ENCODE data around the gene KCNJ9.
"Not testable (repeated sequence)": the region's sequence is repeated elsewhere in the genome, so short reads cannot be mapped to it uniquely, and the experiment has no call there.

KCNJ9 gene

DNA sequence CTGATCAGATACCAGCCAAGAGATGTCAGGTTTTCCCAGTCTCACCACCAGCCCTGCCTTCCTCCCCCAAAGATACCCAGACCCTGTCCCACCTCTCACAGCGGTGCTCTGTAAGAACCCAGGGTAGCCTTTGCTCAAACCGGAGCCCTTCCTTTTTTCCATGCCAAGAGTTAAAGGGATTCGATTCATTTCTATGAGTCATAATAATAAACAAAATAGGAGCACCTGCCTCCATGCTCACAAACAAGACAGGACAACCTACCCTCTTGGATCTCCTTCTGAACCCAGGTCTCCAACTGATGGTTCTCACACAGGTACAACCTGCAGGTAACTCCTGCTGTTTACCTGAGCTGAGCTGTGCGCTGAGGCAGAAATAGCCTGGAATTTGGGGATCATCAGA lies 28.3 kb downstream of the KCNJ9 start:
- no peaks in the 10 kb centered on the region for H3K4me1 ChIP-seq (ENCODE audit: low read length)
- H3F3A ChIP-seq (ENCODE audit: insufficient read depth, low read length): no peaks in the 10 kb centered on the region
- no peaks in the 10 kb centered on the region for H3K27me3 ChIP-seq (replicated peaks; ENCODE audit: insufficient read depth, low read length)
- no peaks in the 10 kb centered on the region for H3K9me2 ChIP-seq (replicated peaks; ENCODE audit: insufficient read depth, low read length)
- H2AFZ ChIP-seq (ENCODE audit: low read length): peak overlapping the region; percentile 41; the same call in 1 of the 2 replicates
- H3K4me2 ChIP-seq (ENCODE audit: low read depth, low read length): no peak overlapping the region
- TF ChIP-seq EZH2phosphoT487 (IDR thresholded peaks at IDR 0.05; ENCODE audit: low read length) (no peak), EZH2 (optimal IDR thresholded peaks at IDR 0.05; ENCODE audit: low read depth, low read length) (no peak)
- TF ChIP-seq, protein P1, sequence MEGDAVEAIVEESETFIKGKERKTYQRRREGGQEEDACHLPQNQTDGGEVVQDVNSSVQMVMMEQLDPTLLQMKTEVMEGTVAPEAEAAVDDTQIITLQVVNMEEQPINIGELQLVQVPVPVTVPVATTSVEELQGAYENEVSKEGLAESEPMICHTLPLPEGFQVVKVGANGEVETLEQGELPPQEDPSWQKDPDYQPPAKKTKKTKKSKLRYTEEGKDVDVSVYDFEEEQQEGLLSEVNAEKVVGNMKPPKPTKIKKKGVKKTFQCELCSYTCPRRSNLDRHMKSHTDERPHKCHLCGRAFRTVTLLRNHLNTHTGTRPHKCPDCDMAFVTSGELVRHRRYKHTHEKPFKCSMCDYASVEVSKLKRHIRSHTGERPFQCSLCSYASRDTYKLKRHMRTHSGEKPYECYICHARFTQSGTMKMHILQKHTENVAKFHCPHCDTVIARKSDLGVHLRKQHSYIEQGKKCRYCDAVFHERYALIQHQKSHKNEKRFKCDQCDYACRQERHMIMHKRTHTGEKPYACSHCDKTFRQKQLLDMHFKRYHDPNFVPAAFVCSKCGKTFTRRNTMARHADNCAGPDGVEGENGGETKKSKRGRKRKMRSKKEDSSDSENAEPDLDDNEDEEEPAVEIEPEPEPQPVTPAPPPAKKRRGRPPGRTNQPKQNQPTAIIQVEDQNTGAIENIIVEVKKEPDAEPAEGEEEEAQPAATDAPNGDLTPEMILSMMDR (IDR thresholded peaks at IDR 0.05; ENCODE audit: low read length): no peak
- H3K9me3 ChIP-seq (replicated peaks; ENCODE audit: insufficient read depth, low read length): no peaks in the 10 kb centered on the region
- no peak overlapping the region for H3K4me3 ChIP-seq (ENCODE audit: low read length)
- no peak overlapping the region for H3K27ac ChIP-seq (ENCODE audit: low read length)
- no peaks in the 10 kb centered on the region for H4K20me1 ChIP-seq (ENCODE audit: insufficient read depth, low read length)
- no peak overlapping the region for H3K9ac ChIP-seq (ENCODE audit: low read length)
- no peak for DNase-seq
- H3K79me2 ChIP-seq (ENCODE audit: low read length): no peaks in the 10 kb centered on the region
- H3K36me3 ChIP-seq (replicated peaks; ENCODE audit: insufficient read depth, low read length): no peaks in the 10 kb centered on the region

DNA sequence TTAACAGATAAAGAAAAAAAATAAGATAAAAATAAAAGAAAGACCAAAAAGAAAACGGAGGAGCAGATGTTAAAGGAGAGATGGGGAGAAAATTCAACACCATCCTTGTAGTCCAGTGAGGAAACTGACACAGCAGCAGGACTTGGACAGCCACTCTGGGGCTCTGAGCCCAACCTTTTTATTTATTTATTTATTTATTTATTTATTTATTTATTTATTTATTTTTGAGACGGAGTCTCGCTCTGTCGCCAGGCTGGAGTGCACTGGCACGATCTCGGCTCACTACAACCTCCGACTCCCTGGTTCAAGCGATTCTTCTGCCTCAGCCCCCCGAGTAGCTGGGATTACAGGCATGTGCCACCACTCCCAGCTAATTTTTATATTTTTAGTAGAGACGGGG lies 30.1 kb downstream of the KCNJ9 start:
- H3K27me3 ChIP-seq (replicated peaks; ENCODE audit: insufficient read depth, low read length); H3K36me3 ChIP-seq (replicated peaks; ENCODE audit: insufficient read depth, low read length); H3F3A ChIP-seq (ENCODE audit: insufficient read depth, low read length); H2AFZ ChIP-seq (ENCODE audit: low read length); H3K79me2 ChIP-seq (ENCODE audit: low read length); H4K20me1 ChIP-seq (ENCODE audit: insufficient read depth, low read length); DNase-seq; H3K4me1 ChIP-seq (ENCODE audit: low read length); H3K27ac ChIP-seq (ENCODE audit: low read length); H3K4me3 ChIP-seq (ENCODE audit: low read length); H3K9me2 ChIP-seq (replicated peaks; ENCODE audit: insufficient read depth, low read length); H3K4me2 ChIP-seq (ENCODE audit: low read depth, low read length); H3K9me3 ChIP-seq (replicated peaks; ENCODE audit: insufficient read depth, low read length); H3K9ac ChIP-seq (ENCODE audit: low read length): not testable (repeated sequence)

DNA sequence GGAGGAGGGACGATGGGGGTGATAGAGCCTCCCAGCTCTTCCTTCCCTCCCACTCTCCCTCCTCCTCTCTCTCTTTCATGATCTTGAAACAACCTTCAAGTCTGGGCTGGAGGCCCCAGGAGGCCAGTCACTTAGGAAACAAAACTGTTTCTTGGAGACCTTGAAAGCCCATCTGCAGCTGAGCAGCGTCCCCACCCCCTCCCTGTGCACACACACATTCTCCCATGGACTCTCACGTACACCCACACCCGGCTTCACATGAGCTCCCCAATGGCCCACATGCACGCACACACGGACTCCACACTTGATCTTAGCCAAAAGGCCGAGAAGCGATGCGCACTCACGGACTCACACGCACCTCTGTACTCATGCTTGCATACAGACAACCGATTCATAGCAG lies 31.0 kb downstream of the KCNJ9 start:
- Histone ChIP-seq H2AFZ (ENCODE audit: low read length) (no peak overlapping the region), H3K4me3 (ENCODE audit: low read length) (no peak overlapping the region), H4K20me1 (ENCODE audit: insufficient read depth, low read length) (no peaks in the 10 kb centered on the region), H3K9me2 (replicated peaks; ENCODE audit: insufficient read depth, low read length) (no peaks in the 10 kb centered on the region), H3K9me3 (replicated peaks; ENCODE audit: insufficient read depth, low read length) (no peaks in the 10 kb centered on the region), H3K27ac (ENCODE audit: low read length) (no peak overlapping the region), H3K79me2 (ENCODE audit: low read length) (no peaks in the 10 kb centered on the region), H3K4me1 (ENCODE audit: low read length) (no peaks in the 10 kb centered on the region), H3K4me2 (ENCODE audit: low read depth, low read length) (no peak overlapping the region), H3K36me3 (replicated peaks; ENCODE audit: insufficient read depth, low read length) (no peaks in the 10 kb centered on the region), H3K27me3 (replicated peaks; ENCODE audit: insufficient read depth, low read length) (0 out of 2 replicates have a peak, but pooled peaks cover 2% of the 10 kb centered on the region), H3K9ac (ENCODE audit: low read length) (no peak overlapping the region), H3F3A (ENCODE audit: insufficient read depth, low read length) (no peaks in the 10 kb centered on the region)
- TF ChIP-seq EZH2 (optimal IDR thresholded peaks at IDR 0.05; ENCODE audit: low read depth, low read length) (no peak), EZH2phosphoT487 (IDR thresholded peaks at IDR 0.05; ENCODE audit: low read length) (no peak)
- TF ChIP-seq, protein P1 (IDR thresholded peaks at IDR 0.05; ENCODE audit: low read length): no peak
- DNase-seq: no peak

DNA sequence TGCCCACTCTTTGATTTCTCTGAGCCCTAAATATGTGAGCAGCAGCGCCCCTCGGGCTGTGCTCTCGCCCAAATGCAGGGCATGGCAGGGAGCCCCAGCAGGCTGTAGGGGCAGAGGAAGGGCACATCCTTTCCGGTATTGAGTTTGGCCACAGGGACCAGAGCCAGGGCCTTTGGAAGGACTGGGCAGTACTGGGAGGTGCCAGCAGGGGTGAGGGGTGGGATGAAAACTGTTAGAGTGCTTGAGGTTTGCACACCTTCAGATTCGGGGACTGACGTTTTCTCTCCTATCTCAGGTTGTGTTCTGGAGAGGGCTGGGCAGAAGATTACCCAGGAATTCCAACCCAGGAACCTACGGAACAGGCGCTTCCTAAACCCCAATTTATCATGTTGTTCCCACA lies 32.1 kb downstream of the KCNJ9 start:
- H3K27ac ChIP-seq (ENCODE audit: low read length): no peak overlapping the region
- H2AFZ ChIP-seq (ENCODE audit: low read length): no peak overlapping the region
- no peak overlapping the region for H3K4me2 ChIP-seq (ENCODE audit: low read depth, low read length)
- no peaks in the 10 kb centered on the region for H3K36me3 ChIP-seq (replicated peaks; ENCODE audit: insufficient read depth, low read length)
- H3K27me3 ChIP-seq (replicated peaks; ENCODE audit: insufficient read depth, low read length): peaks cover 7% of the 10 kb centered on the region; the same call in 1 of the 2 replicates
- TF ChIP-seq, protein P1 (IDR thresholded peaks at IDR 0.05; ENCODE audit: low read length): no peak
- TF ChIP-seq EZH2phosphoT487 (IDR thresholded peaks at IDR 0.05; ENCODE audit: low read length) (no peak), EZH2 (optimal IDR thresholded peaks at IDR 0.05; ENCODE audit: low read depth, low read length) (no peak)
- H3K4me1 ChIP-seq (ENCODE audit: low read length): no peaks in the 10 kb centered on the region
- no peaks in the 10 kb centered on the region for H3F3A ChIP-seq (ENCODE audit: insufficient read depth, low read length)
- H3K79me2 ChIP-seq (ENCODE audit: low read length): no peaks in the 10 kb centered on the region
- H4K20me1 ChIP-seq (ENCODE audit: insufficient read depth, low read length): no peaks in the 10 kb centered on the region
- no peak overlapping the region for H3K9ac ChIP-seq (ENCODE audit: low read length)
- DNase-seq: no peak
- H3K4me3 ChIP-seq (ENCODE audit: low read length): no peak overlapping the region
- H3K9me3 ChIP-seq (replicated peaks; ENCODE audit: insufficient read depth, low read length): no peaks in the 10 kb centered on the region
- no peaks in the 10 kb centered on the region for H3K9me2 ChIP-seq (replicated peaks; ENCODE audit: insufficient read depth, low read length)
